Prostate gland (tissue), 2 donors: Measurements from ENCODE around the gene MRPS27.

Experiments
- POLR2A ChIP-seq: fragments of 450-650 bp; IDR thresholded peaks from one replicate; pipeline ENCODE4 v1.6.1; 2016; ENCODE audit warnings: antibody characterized with exemption, mild to moderate bottlenecking
- POLR2AphosphoS5 ChIP-seq: sonication (generic); formaldehyde crosslinking; IDR thresholded peaks from one replicate; pipeline ENCODE4 v1.6.1; 2017; ENCODE audit warnings: antibody characterized with exemption
- TF ChIP-seq, protein P1 (sequence below), 4 experiments: fragments of 200-600 bp in 2 of 4; fragments of 450-650 bp in 2 of 4; sonication (generic) in 2 of 4; IDR thresholded peaks; 1 replicate in 3 of 4; 2 replicates in 1 of 4; pipeline ENCODE4 v1.5.1; 2016 to 2019; ENCODE audit warnings: antibody characterized with exemption in 4 of 4, mild to moderate bottlenecking in 2 of 4, moderate library complexity in 2 of 4

DNA sequence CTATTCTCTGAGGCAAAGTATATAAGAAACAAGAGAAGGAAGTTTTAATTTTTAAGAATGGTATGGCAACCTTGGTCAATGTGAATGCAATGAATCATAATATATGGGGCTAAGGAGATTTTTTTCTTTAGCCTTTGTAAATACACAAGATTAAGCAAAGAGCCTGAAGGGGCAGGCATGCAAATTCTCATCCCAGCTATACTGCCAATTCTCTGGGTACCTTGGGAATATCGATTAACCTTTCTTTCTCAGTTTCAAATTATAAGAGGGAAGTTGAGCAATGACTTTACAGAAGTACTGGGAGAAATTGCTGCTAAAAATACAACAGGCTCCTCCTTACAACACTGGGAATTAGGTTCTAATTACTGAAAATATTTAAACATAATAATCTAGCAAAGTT, 97.5 kb downstream of the MRPS27 start:
- TF ChIP-seq, protein P1, sequence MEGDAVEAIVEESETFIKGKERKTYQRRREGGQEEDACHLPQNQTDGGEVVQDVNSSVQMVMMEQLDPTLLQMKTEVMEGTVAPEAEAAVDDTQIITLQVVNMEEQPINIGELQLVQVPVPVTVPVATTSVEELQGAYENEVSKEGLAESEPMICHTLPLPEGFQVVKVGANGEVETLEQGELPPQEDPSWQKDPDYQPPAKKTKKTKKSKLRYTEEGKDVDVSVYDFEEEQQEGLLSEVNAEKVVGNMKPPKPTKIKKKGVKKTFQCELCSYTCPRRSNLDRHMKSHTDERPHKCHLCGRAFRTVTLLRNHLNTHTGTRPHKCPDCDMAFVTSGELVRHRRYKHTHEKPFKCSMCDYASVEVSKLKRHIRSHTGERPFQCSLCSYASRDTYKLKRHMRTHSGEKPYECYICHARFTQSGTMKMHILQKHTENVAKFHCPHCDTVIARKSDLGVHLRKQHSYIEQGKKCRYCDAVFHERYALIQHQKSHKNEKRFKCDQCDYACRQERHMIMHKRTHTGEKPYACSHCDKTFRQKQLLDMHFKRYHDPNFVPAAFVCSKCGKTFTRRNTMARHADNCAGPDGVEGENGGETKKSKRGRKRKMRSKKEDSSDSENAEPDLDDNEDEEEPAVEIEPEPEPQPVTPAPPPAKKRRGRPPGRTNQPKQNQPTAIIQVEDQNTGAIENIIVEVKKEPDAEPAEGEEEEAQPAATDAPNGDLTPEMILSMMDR (IDR thresholded peaks at IDR 0.05): no peak
- TF ChIP-seq POLR2AphosphoS5 (no peak), POLR2A (no peak)
